HG02763 (cell line): ENCODE measurements around the gene LRMDA.

Experiments used
- ATAC-seq: cut with Tn5 transposase; IDR thresholded peaks from one replicate; pipeline ENCODE4 v1.9.1; 2021; ENCODE audit warnings: mild to moderate bottlenecking, moderate library complexity; ENCODE audit not compliant: unreplicated experiment

The LRMDA gene

DNA sequence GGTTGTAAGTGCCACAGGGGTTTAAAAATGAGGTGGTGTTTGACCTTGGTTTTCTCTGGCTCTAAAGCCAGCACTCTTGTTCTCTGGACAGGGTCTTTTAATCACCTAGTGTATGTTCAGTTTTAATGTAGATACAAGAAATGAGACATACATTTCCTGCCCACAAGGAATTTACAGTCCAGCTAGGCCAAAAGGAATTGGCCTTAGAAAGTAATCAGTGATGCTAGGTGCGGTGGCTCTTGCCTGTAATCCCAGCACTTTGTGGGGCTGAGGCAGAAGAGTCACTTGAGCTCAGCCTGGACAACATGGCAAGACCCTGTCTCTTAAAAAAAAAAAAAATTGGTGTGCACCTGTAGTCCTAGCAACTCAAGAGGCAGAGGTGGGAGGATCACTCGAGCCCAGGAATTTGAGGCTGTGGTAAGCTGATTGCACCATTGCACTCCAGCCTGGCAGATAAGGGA is 100.2 kb downstream of the LRMDA start:
- no peak for ATAC-seq

DNA sequence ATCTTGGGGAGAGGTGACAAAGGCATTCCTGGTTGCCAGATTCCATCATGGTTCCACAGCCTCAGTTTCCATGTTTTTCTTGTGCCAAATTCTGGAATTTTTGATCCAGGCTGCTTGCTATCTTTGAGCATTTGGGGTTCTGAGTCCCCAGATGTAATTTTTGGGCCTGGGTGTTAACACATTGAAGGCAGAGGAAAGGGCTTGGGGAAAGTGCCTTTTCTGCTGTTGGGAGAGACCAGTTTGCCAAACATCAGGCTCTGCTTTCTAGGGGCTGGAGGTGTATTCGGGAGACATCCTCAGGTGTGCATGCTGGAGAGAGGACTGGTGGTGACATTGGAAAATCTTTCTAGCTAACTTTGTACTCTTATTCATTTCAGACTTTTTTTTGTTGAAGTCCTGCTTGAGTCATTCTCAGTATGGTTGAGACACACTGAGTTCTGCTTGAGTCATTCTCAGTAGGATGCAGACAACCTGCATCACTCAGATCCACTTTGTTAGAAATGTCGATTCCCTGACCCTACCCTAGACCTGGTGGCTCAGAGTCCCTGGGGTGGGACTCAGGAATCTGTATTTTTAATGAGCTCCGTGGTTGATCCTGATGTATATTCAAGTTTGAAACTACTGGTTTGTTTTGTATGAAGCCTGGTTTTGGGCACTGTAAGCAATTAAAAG is 101.0 kb downstream of the LRMDA start:
- ATAC-seq = no peak

GRCh38 chr10:75538144-75538543 is 106.7 kb downstream of the LRMDA start:
- ATAC-seq = no peak

DNA sequence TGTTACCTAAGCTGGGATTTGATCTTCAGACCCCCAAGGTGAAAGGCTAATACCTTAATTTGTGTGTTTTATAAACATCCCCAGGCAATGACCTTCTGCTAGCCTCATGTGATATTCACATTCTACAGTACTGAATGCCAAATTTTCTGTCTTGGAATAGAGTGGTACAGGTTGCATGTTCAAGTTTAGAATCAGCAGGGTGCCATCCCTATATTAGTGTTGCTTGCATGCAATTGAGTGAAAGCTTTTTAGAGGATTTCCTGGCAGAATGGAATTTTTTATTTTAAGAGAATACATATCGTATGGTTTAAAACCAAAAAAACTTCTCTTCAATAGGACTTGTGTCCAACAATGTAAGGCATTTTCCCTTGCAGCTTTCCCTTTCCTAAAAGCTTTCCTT is 107.3 kb downstream of the LRMDA start:
- ATAC-seq = no peak

GRCh38 chr10:75540357-75540966 is 109.0 kb downstream of the LRMDA start:
- ATAC-seq = no peak

- ATAC-seq = no peak
These were observed 109.6 kb downstream of the LRMDA start for GRCh38 chr10:75540981-75541380.

- ATAC-seq = no peak
These were observed 110.0 kb downstream of the LRMDA start for GRCh38 chr10:75541411-75541810.

- ATAC-seq = no peak
These were observed 110.7 kb downstream of the LRMDA start for GRCh38 chr10:75542084-75542483.

DNA sequence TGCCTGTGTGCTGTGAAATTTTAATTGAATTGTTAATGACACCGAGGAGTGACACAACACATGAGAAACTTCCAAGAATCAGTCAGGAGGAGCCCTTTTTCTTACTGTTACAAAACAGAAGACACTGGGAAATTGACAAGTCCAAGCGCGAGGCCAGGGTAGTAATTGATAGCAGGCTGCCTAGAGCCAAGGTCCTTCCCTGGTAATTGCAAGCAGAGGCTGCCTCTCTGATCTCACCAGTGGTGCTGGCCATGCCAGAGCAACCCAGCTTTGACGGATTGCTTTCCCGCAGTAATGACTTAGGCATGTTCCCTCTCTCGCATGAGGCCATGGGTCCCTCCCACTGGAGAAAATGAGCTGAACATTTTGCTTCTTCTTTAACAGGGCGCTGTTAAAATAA is 111.5 kb downstream of the LRMDA start:
- no peak for ATAC-seq

DNA sequence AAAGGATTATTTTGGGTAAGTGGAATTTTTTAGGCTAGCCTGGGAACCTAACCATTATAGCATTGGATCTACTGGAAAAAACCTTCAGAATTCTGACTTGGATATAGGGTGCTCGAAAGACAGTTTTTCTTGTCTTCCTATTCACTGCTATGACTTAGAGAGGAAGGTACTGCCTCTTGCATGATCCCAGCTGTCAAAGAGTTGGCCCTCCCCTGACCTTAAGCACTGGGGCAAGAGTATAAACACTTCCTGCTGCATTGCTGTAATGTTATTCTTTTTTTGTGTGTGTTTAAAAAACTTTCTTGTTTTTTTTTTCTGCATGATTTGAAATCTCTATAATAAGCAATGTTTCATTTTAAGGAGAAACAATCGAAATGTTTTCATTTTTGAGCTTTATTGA is 113.0 kb downstream of the LRMDA start:
- no peak for ATAC-seq

GRCh38 chr10:75544993-75545706 is 113.7 kb downstream of the LRMDA start:
- ATAC-seq = no peak

GRCh38 chr10:75546004-75546403 is 114.6 kb downstream of the LRMDA start:
- no peak for ATAC-seq

DNA sequence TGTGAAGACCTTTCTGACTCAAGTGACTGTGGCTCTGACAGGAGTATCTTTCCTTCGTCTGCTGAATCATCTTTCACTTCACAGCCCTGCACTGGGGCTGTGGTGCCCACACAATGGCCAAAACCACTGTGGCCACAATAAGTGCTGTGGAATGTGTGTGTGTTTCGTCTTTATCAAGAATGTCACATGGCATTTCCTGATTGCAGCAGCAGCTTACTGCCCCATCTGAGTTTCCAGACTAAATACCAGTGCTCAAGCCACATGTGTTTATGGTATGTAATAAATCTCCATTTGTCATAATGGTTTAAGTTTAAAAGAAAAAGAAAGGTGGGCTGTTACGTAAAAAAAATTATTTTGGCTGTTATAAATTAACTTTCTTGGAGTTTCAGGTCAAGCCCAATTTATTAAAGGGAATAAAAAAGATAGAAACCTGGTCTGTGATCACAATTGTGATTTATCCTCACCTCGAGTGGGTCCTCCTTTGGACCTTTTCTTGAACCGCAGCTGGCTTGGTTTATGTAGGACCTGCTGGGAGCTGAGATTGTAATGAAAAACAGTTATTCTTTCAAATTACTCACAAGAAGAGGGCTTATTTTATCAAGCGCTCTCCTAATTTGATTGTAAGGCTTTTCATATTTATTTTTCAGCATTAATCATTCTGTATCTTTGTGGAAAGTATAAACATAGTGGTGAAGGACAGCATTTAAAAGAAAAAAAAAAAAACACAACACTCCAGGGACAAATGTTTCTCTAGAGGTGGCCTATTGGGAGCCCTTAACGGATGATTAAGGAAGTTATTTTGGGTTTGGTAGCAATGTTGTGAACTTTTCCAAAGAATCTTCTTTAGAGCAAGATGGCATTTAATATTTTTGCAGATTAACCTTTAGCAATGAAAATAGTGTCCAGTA is 116.2 kb downstream of the LRMDA start:
- no peak for ATAC-seq

GRCh38 chr10:75548356-75548755 is 116.9 kb downstream of the LRMDA start:
- no peak for ATAC-seq

GRCh38 chr10:75550191-75550590 is 118.8 kb downstream of the LRMDA start:
- ATAC-seq = no peak

DNA sequence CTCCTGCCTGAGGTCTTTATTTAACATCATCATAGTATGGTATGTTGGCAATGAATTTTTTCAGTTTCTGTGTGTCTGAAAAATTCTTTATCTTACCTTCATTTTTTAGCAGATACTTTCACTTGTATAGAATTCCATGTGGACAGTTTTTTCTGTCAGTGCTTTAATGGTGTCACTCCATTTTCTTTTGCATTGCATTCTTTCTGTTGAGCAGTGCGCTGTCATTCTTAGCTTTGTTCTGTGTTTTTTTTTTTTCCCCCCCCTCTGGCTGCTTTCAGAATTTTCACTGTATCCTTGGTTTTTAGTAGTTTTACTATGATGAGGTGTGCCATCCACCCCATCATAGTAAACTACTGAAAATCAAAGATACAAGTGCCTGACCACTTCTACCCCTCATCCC is 120.7 kb downstream of the LRMDA start:
- no peak for ATAC-seq

GRCh38 chr10:75553550-75553949 is 122.1 kb downstream of the LRMDA start:
- ATAC-seq = no peak

GRCh38 chr10:75555323-75555722 is 123.9 kb downstream of the LRMDA start:
- no peak for ATAC-seq

DNA sequence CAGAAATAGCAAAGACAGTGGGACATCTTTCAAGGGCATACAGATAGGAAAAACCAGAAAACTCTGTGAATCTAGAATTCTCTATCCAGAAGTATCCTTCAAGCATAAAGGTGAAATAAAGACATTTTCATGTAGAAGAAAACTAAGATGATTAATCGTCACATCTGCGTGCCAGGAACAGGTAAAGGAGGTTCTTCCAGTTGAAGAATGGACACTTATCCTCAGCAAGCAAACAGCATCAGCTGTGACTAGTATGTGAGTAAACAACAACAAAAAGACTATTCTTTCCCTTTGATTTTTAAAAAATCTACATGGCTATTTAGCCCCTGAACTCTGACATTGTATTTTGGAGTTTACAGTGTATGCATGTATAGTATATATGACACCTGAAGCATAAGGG is 124.9 kb downstream of the LRMDA start:
- ATAC-seq = no peak

GRCh38 chr10:75565286-75566251 is 134.1 kb downstream of the LRMDA start:
- no peak for ATAC-seq
